ENCODE results near the gene C22orf23.

C22orf23 gene

GRCh38 chr22:37986371-37986770, 33.0 kb upstream of the C22orf23 start:
- no peak for DNase-seq (ENCODE audit: low read depth, low spot score)
- Histone ChIP-seq H3K9ac (ENCODE audit: insufficient read length, low read depth) (no peak overlapping the region), H3K27me3 (ENCODE audit: insufficient read depth, insufficient read length) (no peaks in the 10 kb centered on the region), H3K4me3 (ENCODE audit: insufficient read length, low read depth) (no peak overlapping the region), H3K4me1 (ENCODE audit: insufficient read depth, insufficient read length) (peaks cover 32% of the 10 kb centered on the region), H3K36me3 (ENCODE audit: insufficient read depth, insufficient read length, low read length) (no peaks in the 10 kb centered on the region), H3K9me3 (ENCODE audit: insufficient read depth, low read length) (no peaks in the 10 kb centered on the region)
- no peak for TF ChIP-seq YY1 (IDR thresholded peaks at IDR 0.05; ENCODE audit: insufficient read depth, insufficient read length)
- TF ChIP-seq SUZ12 (IDR thresholded peaks at IDR 0.05; ENCODE audit: extremely low read depth, insufficient read depth, insufficient read length): no peak
- no peak for TF ChIP-seq ZNF274 (IDR thresholded peaks at IDR 0.05; ENCODE audit: low read depth, low read length)

GRCh38 chr22:37985751-37986281, 32.4 kb upstream of the C22orf23 start:
- Histone ChIP-seq H3K4me1 (ENCODE audit: insufficient read depth, insufficient read length) (peaks cover 32% of the 10 kb centered on the region), H3K9me3 (ENCODE audit: insufficient read depth, low read length) (no peaks in the 10 kb centered on the region), H3K36me3 (ENCODE audit: insufficient read depth, insufficient read length, low read length) (peaks cover 2% of the 10 kb centered on the region), H3K27me3 (ENCODE audit: insufficient read depth, insufficient read length) (no peaks in the 10 kb centered on the region), H3K4me3 (ENCODE audit: insufficient read length, low read depth) (no peak overlapping the region), H3K9ac (ENCODE audit: insufficient read length, low read depth) (no peak overlapping the region)
- no peak for DNase-seq (ENCODE audit: low read depth, low spot score)
- no peak for TF ChIP-seq SUZ12 (IDR thresholded peaks at IDR 0.05; ENCODE audit: extremely low read depth, insufficient read depth, insufficient read length)
- TF ChIP-seq YY1 (IDR thresholded peaks at IDR 0.05; ENCODE audit: insufficient read depth, insufficient read length): no peak
- TF ChIP-seq ZNF274 (IDR thresholded peaks at IDR 0.05; ENCODE audit: low read depth, low read length): no peak

GRCh38 chr22:37985050-37985585, 31.7 kb upstream of the C22orf23 start:
- Histone ChIP-seq H3K9ac (ENCODE audit: insufficient read length, low read depth) (no peak overlapping the region), H3K9me3 (ENCODE audit: insufficient read depth, low read length) (no peaks in the 10 kb centered on the region), H3K4me3 (ENCODE audit: insufficient read length, low read depth) (no peak overlapping the region), H3K36me3 (ENCODE audit: insufficient read depth, insufficient read length, low read length) (peaks cover 3% of the 10 kb centered on the region), H3K4me1 (ENCODE audit: insufficient read depth, insufficient read length) (peaks cover 33% of the 10 kb centered on the region), H3K27me3 (ENCODE audit: insufficient read depth, insufficient read length) (no peaks in the 10 kb centered on the region)
- TF ChIP-seq ZNF274 (IDR thresholded peaks at IDR 0.05; ENCODE audit: low read depth, low read length) (no peak), YY1 (IDR thresholded peaks at IDR 0.05; ENCODE audit: insufficient read depth, insufficient read length) (no peak), SUZ12 (IDR thresholded peaks at IDR 0.05; ENCODE audit: extremely low read depth, insufficient read depth, insufficient read length) (no peak)
- no peak for DNase-seq (ENCODE audit: low read depth, low spot score)

- H3K9me3 ChIP-seq (ENCODE audit: insufficient read depth, low read length): no peaks in the 10 kb centered on the region
- peaks cover 3% of the 10 kb centered on the region for H3K36me3 ChIP-seq (ENCODE audit: insufficient read depth, insufficient read length, low read length)
- H3K4me1 ChIP-seq (ENCODE audit: insufficient read depth, insufficient read length): peaks cover 33% of the 10 kb centered on the region
- no peaks in the 10 kb centered on the region for H3K27me3 ChIP-seq (ENCODE audit: insufficient read depth, insufficient read length)
- H3K4me3 ChIP-seq (ENCODE audit: insufficient read length, low read depth): no peak within 1 kb of the TSS
- peak within 1 kb of the TSS; percentile 77 for H3K9ac ChIP-seq (ENCODE audit: insufficient read length, low read depth)
- no peak for TF ChIP-seq SUZ12 (IDR thresholded peaks at IDR 0.05; ENCODE audit: extremely low read depth, insufficient read depth, insufficient read length)
- TF ChIP-seq YY1 (IDR thresholded peaks at IDR 0.05; ENCODE audit: insufficient read depth, insufficient read length): no peak
- TF ChIP-seq ZNF274 (IDR thresholded peaks at IDR 0.05; ENCODE audit: low read depth, low read length): no peak
- DNase-seq (ENCODE audit: low read depth, low spot score): no peak
These were observed 30.7 kb upstream of the C22orf23 start, which contains the start of gene SOX10 for GRCh38 chr22:37983860-37984791. Gene SOX10, minus strand, starts transcription at chr22:37984555. Its CDS starts 771 bp downstream, at chr22:37983784.

GRCh38 chr22:37982938-37983859, 29.8 kb upstream of the C22orf23 start:
- Histone ChIP-seq H3K9ac (ENCODE audit: insufficient read length, low read depth) (peak overlapping the region; percentile 50), H3K4me3 (ENCODE audit: insufficient read length, low read depth) (no peak overlapping the region), H3K4me1 (ENCODE audit: insufficient read depth, insufficient read length) (peaks cover 33% of the 10 kb centered on the region)

GRCh38 chr22:37982151-37982785, 28.9 kb upstream of the C22orf23 start:
- H3K9me3 ChIP-seq (ENCODE audit: insufficient read depth, low read length): no peaks in the 10 kb centered on the region

More at GRCh38 chr22:37982938-37983859, 29.8 kb upstream of the C22orf23 start:
- TF ChIP-seq SUZ12 (IDR thresholded peaks at IDR 0.05; ENCODE audit: extremely low read depth, insufficient read depth, insufficient read length) (no peak), YY1 (IDR thresholded peaks at IDR 0.05; ENCODE audit: insufficient read depth, insufficient read length) (no peak), ZNF274 (IDR thresholded peaks at IDR 0.05; ENCODE audit: low read depth, low read length) (no peak)
- Histone ChIP-seq H3K36me3 (ENCODE audit: insufficient read depth, insufficient read length, low read length) (peaks cover 3% of the 10 kb centered on the region), H3K9me3 (ENCODE audit: insufficient read depth, low read length) (no peaks in the 10 kb centered on the region), H3K27me3 (ENCODE audit: insufficient read depth, insufficient read length) (no peaks in the 10 kb centered on the region)
- no peak for DNase-seq (ENCODE audit: low read depth, low spot score)

More at GRCh38 chr22:37982151-37982785, 28.9 kb upstream of the C22orf23 start:
- Histone ChIP-seq H3K4me3 (ENCODE audit: insufficient read length, low read depth) (no peak overlapping the region), H3K27me3 (ENCODE audit: insufficient read depth, insufficient read length) (no peaks in the 10 kb centered on the region), H3K9ac (ENCODE audit: insufficient read length, low read depth) (no peak overlapping the region), H3K4me1 (ENCODE audit: insufficient read depth, insufficient read length) (peaks cover 29% of the 10 kb centered on the region), H3K36me3 (ENCODE audit: insufficient read depth, insufficient read length, low read length) (peaks cover 3% of the 10 kb centered on the region)
- TF ChIP-seq ZNF274 (IDR thresholded peaks at IDR 0.05; ENCODE audit: low read depth, low read length) (no peak), YY1 (IDR thresholded peaks at IDR 0.05; ENCODE audit: insufficient read depth, insufficient read length) (no peak), SUZ12 (IDR thresholded peaks at IDR 0.05; ENCODE audit: extremely low read depth, insufficient read depth, insufficient read length) (no peak)
- DNase-seq (ENCODE audit: low read depth, low spot score): no peak
